PC-3 (cell line): Measurements from ENCODE around the gene FRAT2.

Source experiments
- CTCF ChIP-seq: fragments of 300-600 bp; sonication (generic); conservative IDR thresholded peaks from 2 replicates; pipeline ENCODE4 v1.5.1; 2017; ENCODE audit warnings: antibody characterized with exemption, low read depth, mild to moderate bottlenecking, low read length
- EZH2 ChIP-seq: fragments of 300-600 bp; sonication (generic); IDR thresholded peaks from one replicate; pipeline ENCODE4 v1.6.1; 2017; ENCODE audit warnings: antibody characterized with exemption, mild to moderate bottlenecking, low read length; ENCODE audit not compliant: unreplicated experiment

GRCh38 chr10:97384156-97384555 is 49.6 kb upstream of the FRAT2 start:
- TF ChIP-seq CTCF: no peak
- TF ChIP-seq EZH2: no peak
